ENCODE results near the gene CUX1.

DNA sequence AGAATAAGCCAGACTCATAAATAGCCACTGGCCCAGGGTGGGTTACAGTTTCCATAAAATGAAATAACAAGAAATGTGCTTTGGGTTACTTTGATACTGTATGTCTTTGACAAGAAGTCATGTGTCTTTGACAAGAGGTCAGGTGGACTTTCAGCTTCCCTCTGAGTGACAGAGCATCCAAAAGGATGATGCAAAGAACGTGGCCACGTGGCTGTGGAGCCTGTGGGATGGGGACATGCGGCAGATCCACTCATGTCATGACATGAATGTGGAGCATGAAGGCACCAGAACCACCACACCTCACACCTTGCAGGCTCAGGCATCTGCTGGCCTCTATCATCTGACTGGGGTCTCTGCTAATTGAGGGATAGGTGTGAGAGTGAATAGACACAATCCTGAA is 37.1 kb upstream of the CUX1 start:
- no peak for TF ChIP-seq POLR2A (IDR thresholded peaks at IDR 0.05; ENCODE audit: low read depth, low read length)
- TF ChIP-seq TAF1 (IDR thresholded peaks at IDR 0.05; ENCODE audit: borderline replicate concordance, low read depth, low read length) = no peak
- no peak for TF ChIP-seq POLR2AphosphoS5 (IDR thresholded peaks at IDR 0.05; ENCODE audit: low read depth, low read length)

Measured in GM12892 (cell line).